Panc1 (cell line): ENCODE measurements around the gene STARD7. TPM values are rescaled to one million over a fixed set of nuclear protein-coding genes. Genes with fewer than 3 reads are reported as not detected.

Experiments
- ATAC-seq: fragments of 200-7000 bp; cut with Tn5 transposase; 2 replicates; pipeline ENCODE4 v1.9.1; 2020; ENCODE audit warnings: mild to moderate bottlenecking, moderate library complexity
- BruUV-seq: library from RNA; stranded (reverse); fragments of 400-500 nt; replicated peaks from 2 replicates; lab custom pipeline; 2021; lab: Mats Ljungman, UMichigan
- CTCF ChIA-PET: fragments of 300-600 bp; sonication (Branson Sonifier 250); formaldehyde crosslinking; loops from one replicate; lab custom pipeline; 2022; ENCODE audit warnings: antibody characterized with exemption; lab: Charles Lee
- POLR2A ChIA-PET: fragments of 300-600 bp; sonication (Branson Sonifier 250); formaldehyde crosslinking; loops from one replicate; lab custom pipeline; 2022; ENCODE audit warnings: antibody characterized with exemption; lab: Charles Lee
- DNase-seq: peaks from one replicate; pipeline ENCODE4 v3.0.0-alpha.2; 2010; ENCODE audit warnings: low read depth, low spot score
- H3K27ac ChIP-seq: 2 replicates; pipeline ENCODE4 v1.5.1; 2011; ENCODE audit warnings: mild to moderate bottlenecking, low read length, inconsistent platforms
- H3K27me3 ChIP-seq: fragments of 200-500 bp; sonication (Bioruptor generic); 2 replicates; pipeline ENCODE4 v1.6.0; 2014; ENCODE audit warnings: low read length, inconsistent platforms; ENCODE audit not compliant: control insufficient read depth, insufficient read depth
- H3K36me3 ChIP-seq: fragments of 200-500 bp; sonication (Bioruptor generic); 2 replicates; pipeline ENCODE4 v1.5.1; 2014; ENCODE audit warnings: inconsistent platforms, mild to moderate bottlenecking, low read length, moderate library complexity; ENCODE audit not compliant: control insufficient read depth, insufficient read depth
- H3K4me1 ChIP-seq: 2 replicates; pipeline ENCODE4 v1.5.1; 2011; ENCODE audit warnings: inconsistent platforms, mild to moderate bottlenecking, low read length, moderate library complexity; ENCODE audit not compliant: control insufficient read depth, insufficient read depth
- H3K4me3 ChIP-seq, 2 experiments: 2 replicates each; pipeline ENCODE4 v1.5.1; 2011 to 2012; ENCODE audit warnings: low read depth in 2 of 2, low read length in 2 of 2, mild to moderate bottlenecking in 2 of 2, inconsistent platforms in 1 of 2, moderate library complexity in 1 of 2
- H3K9me3 ChIP-seq: fragments of 200-500 bp; sonication (Bioruptor generic); 2 replicates; pipeline ENCODE4 v1.5.1; 2014; ENCODE audit warnings: low read depth, mild to moderate bottlenecking, inconsistent platforms, low read length, moderate library complexity; ENCODE audit not compliant: control insufficient read depth, insufficient read depth
- CTCF ChIP-seq: fragments of 450-650 bp; IDR thresholded peaks from 2 replicates; pipeline ENCODE4 v1.5.1; 2017; ENCODE audit warnings: mild to moderate bottlenecking
- POLR2AphosphoS5 ChIP-seq: IDR thresholded peaks from 2 replicates; pipeline ENCODE4 v1.6.1; 2012; ENCODE audit warnings: mild to moderate bottlenecking, low read depth, low read length, moderate library complexity
- REST ChIP-seq, 2 experiments: IDR thresholded peaks; 2 replicates each; pipeline ENCODE4 v1.6.1; 2011 to 2012; ENCODE audit warnings: low read depth in 2 of 2, control low read depth in 1 of 2, low read length in 1 of 2, mild to moderate bottlenecking in 1 of 2, moderate library complexity in 1 of 2; ENCODE audit not compliant: insufficient read depth in 1 of 2
- SIN3A ChIP-seq: IDR thresholded peaks from 2 replicates; pipeline ENCODE4 v1.6.1; 2012; ENCODE audit warnings: low read depth, mild to moderate bottlenecking, low read length, moderate library complexity, borderline replicate concordance; ENCODE audit not compliant: insufficient read depth
- TCF7L2 ChIP-seq: IDR thresholded peaks from 2 replicates; pipeline ENCODE4 v1.6.1; 2011; ENCODE audit warnings: mild to moderate bottlenecking, low read depth, low read length, inconsistent platforms
- in situ Hi-C: cut with HindIII; loops from 2 replicates; pipeline ENCODE4 v1.10.0; 2016; ENCODE audit warnings: low sequenced_read_pairs, low pct_unique_long_range_greater_than_20kb
- intact Hi-C: fragments of 100-400 bp; cut with micrococcal nuclease; formaldehyde crosslinking; loops from one replicate; pipeline ENCODE4 v1.10.0; 2022; ENCODE audit not compliant: unreplicated experiment
- total RNA-seq: library from RNA; stranded (reverse); gene quantifications from one replicate; pipeline ENCODE4 v1.2.1, GENCODE V29; 2021; ENCODE audit not compliant: unreplicated experiment

STARD7 gene
- total RNA-seq, 1 experiment from 2014 or later, result 133 TPM

GRCh38 chr2:96188821-96189526, 19.7 kb downstream of the STARD7 start:
- ChIA-PET POLR2A (no interaction called here), CTCF (interaction anchor here (0.7 kb wide), 1 partner anchor 15 kb away, joined by 5 read pairs; no protein-coding TSS in a partner anchor)
- no peak for TF ChIP-seq CTCF
- TF ChIP-seq REST (IDR thresholded peaks at IDR 0.05; ENCODE audit: insufficient read depth in 1 of 2, low read depth in 2 of 2, low read length in 1 of 2), result no peak
- no peak for TF ChIP-seq TCF7L2
- no peak for TF ChIP-seq SIN3A
- no peak for TF ChIP-seq POLR2AphosphoS5
- intact Hi-C loops (no loop called here), in situ Hi-C loops (no loop called here)
- no peak for ATAC-seq
- Histone ChIP-seq H3K36me3 (peaks cover 49% of the 10 kb centered on the region), H3K27ac (no peak overlapping the region), H3K4me1 (no peaks in the 10 kb centered on the region), H3K9me3 (no peaks in the 10 kb centered on the region), H3K27me3 (no peaks in the 10 kb centered on the region), H3K4me3 (no peak overlapping the region)
- no TSS peak for BruUV-seq
- DNase-seq, result no peak

- intact Hi-C loops, result no loop called here
- ATAC-seq, result no peak
- Histone ChIP-seq H3K36me3 (peaks cover 31% of the 10 kb centered on the region), H3K27me3 (no peaks in the 10 kb centered on the region), H3K4me1 (no peaks in the 10 kb centered on the region), H3K9me3 (no peaks in the 10 kb centered on the region), H3K4me3 (no peak overlapping the region), H3K27ac (no peak overlapping the region)
- POLR2A ChIA-PET, result interaction anchor here (0.5 kb wide), 1 partner anchor 22 kb away, joined by 12 read pairs; no protein-coding TSS in a partner anchor
- no peak for DNase-seq
- CTCF ChIA-PET, result no interaction called here
- BruUV-seq, result no TSS peak
- in situ Hi-C loops, result no loop called here
- TF ChIP-seq CTCF, result no peak
- TF ChIP-seq REST (IDR thresholded peaks at IDR 0.05; ENCODE audit: insufficient read depth in 1 of 2, low read depth in 2 of 2, low read length in 1 of 2), result no peak
- TF ChIP-seq TCF7L2, result no peak
- TF ChIP-seq POLR2AphosphoS5, result no peak
- no peak for TF ChIP-seq SIN3A
These were observed 22.1 kb downstream of the STARD7 start for GRCh38 chr2:96186562-96186961.
